GM21390 (cell line): Measurements from ENCODE around the gene SEMA3F.

Source experiments
- ATAC-seq: cut with Tn5 transposase; IDR thresholded peaks from one replicate; pipeline ENCODE4 v1.9.1; 2021; ENCODE audit not compliant: unreplicated experiment

Gene SEMA3F

DNA sequence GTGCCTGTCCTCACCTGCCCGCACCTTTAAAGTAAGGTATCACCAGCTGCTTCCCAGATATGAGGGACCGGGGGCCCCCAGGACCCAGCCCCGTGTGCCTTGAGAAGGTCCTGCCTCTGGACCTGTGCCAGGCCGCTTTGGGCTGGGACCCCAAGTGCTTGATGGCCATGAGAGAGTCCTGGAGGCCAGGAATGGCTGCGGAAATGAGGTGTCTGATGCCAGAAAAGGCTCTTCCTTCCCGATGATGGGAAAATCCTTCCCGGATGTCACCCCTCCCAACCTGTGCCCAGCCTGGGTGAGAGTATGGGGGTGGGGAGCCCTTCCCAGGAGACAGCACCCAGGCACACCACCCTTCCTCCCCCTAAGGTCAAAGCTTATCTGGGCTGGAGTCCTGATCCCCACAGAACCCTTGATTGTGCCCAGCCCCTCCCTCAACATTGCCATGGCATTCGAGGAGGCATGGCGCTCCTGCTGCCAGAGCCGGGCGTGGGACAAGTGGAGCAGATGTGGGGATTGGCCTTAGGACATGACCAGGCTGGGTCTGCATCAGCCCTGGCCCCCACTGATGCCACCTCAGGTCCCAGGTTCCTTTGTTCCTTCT, 14.2 kb downstream of the SEMA3F start:
- no peak for ATAC-seq

DNA sequence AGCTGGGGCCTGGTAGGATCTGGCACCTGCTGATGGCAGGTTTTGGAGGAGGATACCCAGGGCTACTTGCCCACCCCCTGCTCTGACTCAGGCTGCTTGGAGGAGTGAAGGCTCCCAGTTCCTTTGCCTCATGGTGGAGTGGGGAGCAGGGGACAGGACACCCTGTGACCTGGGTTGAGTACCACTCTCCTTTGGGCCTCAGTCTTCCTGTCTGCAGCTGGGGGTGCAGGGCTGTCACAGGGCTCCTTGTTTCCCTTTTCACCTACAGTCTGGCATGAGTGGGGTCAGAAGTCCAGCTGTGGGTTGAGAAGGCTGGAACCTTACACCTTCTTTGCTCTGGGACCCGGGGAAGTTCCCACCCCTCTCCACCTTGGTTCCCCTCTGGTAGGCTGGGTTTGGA, 14.7 kb downstream of the SEMA3F start:
- ATAC-seq = no peak

DNA sequence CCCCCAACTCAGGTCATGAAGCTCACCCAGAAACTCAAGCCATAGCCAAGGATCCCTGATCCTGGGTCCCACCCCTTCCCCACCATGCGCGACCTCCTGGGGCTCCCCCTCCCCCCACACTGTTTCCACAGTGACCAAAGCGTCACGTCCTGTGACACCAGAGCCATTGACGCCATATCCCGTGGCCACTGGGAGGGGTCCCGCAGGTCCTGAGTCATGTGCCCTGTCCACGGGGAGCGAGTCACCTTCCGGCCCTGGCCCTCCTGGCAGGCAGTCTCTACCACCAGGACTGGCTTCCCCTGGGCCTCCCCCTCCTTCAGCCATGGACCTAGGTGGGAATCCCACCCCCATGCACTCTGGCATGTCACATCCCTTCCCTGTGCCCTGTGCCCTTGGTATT, 15.6 kb downstream of the SEMA3F start:
- ATAC-seq = no peak

DNA sequence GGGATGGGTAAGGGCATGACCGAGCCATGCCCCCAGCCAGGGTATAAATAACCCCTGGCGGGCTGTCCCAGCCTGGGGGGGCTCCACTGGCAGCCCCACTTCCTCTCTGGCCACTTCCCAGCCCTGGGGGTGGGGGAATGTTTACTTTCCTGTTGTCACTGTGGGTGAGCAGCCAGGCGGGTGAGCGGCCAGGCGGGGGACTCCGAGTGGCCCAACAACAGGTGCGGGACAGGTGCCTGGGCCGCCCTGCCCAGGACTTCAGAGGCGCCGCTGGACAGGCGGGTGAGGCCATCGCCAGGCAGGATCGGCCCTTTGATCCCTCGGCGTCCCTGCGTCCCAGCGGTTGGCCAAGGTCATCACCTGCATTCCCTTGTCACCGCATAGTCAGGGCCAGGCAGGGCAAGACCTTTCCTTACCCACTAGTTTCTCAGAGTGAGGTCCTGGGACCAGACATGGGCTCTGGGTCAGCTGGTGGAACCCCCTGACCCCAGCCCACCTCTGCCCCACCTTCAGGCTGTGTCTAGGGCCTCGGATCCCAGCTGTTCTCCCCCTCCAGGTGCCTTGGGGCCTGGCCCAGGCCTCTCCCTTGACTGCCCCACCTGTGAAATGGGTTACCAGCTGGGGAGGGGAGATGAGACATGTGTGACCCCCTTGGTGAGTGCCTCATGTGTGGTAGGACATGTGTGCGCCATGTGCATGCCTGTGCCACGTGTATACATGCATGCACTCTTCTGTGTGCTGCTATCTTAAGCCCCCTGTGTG, 16.6 kb downstream of the SEMA3F start:
- ATAC-seq = no peak

DNA sequence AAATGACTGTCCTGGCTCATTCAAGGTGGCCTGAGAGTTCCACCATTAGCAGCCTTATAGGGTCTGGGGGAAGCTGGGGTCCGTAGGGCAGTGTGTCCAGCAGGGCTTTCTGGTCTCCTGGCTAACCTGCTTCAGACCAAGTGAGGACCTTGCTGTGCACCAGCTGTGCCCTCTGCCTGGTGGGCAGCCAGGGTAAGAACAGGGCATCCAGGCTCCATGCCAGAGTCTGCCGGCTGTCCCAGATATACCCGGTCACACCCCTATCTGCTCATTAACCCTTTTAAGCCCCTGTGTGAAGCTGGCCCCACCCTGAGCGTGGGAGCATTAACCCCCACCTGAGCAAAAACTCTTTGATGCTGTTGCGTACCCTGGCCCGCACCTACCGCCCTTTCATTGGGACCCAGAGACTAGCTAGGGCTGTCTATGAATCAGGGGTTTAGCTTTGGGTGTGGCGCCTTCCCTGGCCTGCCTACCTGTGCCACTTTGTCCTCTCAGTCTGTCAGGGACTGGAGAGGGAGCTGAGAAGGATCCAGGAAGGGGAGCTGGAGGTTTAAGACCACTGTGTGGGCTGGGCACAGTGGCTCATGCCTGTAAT, 17.6 kb downstream of the SEMA3F start:
- ATAC-seq = no peak

DNA sequence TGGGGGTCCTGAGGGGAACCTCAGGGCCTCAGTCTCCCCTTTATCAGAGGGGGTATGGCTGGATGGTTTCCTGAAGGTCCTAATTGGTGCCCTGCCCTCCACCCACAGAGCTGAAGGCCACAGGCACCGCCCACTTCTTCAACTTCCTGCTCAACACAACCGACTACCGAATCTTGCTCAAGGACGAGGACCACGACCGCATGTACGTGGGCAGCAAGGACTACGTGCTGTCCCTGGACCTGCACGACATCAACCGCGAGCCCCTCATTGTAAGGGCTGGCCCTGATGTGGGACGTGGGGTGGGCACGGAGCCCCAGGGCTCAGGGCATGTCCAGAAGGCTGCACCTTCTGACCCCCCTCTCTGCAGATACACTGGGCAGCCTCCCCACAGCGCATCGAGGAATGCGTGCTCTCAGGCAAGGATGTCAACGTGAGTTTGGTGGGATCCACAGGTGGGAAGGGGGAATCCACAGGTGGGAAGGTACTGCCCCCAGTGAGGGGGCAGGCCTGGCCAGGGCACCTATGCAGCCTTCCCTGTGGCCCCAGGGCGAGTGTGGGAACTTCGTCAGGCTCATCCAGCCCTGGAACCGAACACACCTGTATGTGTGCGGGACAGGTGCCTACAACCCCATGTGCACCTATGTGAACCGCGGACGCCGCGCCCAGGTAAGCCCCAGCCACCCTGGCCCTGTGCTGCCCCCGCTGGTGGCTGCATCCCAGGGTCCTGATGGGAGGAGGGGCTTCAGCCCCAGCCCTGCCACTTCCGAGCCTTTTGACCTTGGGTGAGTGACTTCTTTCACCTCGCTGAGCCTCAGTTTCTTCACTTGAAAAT, 18.8 kb downstream of the SEMA3F start:
- no peak for ATAC-seq

DNA sequence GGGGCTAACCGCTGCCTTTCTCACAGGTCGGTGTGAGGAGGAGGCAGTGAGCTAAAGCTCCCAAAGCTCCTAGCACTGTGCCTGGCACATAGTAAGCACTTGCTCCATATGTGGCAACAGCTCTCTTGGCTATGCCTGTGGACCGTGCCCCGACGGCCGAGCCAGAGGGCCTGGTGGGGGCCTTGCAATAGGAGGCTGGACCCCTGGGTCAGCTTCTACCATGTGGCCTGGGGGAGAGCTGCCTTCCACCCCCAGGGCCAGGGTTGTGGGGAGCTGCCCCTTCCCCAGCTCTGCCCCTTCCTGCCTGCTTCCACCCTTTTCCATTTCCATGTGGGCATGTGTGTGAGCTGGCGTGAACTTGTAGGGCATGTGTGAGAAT, 19.4 kb downstream of the SEMA3F start:
- ATAC-seq = no peak

DNA sequence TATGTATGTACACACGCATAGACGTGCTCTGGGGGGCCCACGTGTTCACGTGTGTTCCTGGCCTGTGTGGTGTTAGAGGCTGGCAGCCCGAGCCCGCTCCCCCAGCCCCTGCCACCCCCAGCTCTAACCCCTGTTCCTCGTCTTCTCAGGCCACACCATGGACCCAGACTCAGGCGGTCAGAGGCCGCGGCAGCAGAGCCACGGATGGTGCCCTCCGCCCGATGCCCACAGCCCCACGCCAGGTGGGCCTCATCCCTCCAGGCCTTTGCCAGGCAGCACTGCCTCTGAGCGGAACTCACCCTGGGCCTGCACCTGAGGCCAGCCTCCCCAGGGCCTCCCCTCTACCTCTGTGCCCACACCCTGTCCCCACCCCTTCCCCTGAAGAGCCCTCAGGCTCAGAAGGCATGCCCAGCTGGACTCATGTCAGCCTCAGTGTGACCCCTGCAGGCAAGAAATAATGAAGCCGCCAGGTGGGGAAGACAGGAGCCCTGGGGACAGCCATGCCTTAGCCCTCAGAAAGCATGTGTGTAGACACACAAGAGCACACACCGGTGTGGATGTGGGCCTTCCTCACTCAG, 19.9 kb downstream of the SEMA3F start:
- no peak for ATAC-seq

DNA sequence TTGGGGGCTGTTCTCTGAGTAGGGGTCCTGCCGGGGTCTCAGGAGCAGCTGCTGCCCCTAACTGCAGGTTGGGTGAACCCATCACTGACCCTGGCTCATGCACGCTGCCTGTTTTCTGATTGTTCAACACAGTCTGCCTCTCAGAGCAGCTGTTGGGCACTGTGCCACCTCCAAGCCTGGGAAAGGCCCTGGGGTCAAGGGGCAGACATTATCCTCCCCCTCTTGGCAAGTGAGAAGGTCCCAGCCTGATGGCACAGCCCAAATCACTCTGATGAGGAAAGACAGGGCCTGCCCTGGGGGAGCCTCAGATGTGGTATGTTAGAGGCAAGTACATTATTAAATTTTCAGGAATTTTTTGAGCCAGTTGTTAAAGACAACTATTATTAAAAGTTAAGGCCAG, 22.2 kb downstream of the SEMA3F start:
- no peak for ATAC-seq

DNA sequence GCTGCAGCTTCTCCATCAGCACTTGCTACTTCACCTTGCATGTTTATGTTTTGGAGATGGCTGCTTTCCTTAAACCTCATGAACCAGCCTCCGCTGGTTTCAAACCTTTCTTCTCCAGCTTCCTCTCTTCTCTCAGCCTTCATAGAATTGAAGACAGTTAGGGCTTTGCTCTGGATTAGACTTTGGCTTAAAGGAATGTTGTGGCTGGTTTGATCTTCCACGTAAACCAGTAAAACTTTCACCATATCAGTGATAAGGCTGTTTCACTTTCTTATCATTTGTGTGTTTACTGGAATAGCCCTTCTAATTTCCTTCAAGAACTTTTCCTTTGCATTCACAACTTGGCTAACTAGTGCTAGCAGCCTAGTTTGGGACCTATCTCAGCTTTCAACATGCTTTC, 24.6 kb downstream of the SEMA3F start:
- ATAC-seq = no peak

DNA sequence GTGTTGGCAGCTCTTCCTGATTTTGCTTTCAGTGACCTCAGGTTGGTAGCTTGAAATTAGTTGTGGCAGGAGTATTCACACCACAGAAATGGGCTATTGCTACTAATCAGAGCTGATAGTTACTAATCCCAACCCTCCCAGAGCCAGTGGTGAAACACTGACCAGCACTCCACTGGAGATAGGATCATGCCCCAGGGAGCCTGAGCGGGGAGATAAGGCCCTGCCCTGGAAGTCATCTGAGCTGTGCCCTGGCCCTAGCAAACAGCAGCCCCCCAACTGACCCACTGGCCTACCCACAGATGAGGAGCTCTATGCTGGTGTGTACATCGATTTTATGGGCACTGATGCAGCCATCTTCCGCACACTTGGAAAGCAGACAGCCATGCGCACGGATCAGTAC, 26.9 kb downstream of the SEMA3F start:
- no peak for ATAC-seq

DNA sequence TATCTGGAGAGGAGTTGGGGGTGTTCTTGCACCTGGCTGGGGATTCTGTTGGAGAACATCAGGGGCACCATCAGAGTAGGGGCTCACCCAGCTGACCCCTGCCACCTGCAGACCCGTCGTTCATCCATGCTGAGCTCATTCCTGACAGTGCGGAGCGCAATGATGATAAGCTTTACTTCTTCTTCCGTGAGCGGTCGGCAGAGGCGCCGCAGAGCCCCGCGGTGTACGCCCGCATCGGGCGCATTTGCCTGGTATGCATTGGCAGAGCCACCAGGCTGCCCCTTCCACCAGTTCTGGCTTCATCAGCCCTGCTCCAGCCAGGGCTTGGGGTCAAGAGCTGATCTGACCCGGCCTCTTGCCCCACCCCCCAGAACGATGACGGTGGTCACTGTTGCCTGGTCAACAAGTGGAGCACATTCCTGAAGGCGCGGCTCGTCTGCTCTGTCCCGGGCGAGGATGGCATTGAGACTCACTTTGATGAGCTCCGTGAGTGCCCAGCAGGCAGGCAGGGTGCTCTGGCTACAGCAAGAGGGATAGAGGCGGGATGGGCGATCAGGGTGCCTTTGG, 27.5 kb downstream of the SEMA3F start:
- no peak for ATAC-seq

DNA sequence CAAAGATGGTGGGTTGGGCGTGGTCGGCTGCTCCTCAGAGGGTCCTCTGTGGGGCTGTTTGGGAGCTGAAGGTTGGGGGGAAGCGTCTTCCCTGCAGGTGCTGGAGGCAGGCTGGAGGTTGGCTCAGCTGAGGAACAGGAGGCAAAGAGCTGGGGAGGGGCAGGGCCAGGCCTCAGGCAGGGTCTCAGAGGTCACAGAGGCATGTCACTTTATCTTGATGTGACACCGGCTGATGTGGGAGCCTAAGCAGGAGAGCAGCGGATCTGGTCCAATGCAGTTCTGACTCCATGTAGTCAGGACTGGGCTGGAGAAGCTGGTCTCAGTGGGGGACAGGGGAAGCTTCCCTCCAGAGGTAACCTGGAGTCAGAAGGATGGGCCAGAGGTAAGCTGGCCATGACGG, 28.6 kb downstream of the SEMA3F start:
- no peak for ATAC-seq

DNA sequence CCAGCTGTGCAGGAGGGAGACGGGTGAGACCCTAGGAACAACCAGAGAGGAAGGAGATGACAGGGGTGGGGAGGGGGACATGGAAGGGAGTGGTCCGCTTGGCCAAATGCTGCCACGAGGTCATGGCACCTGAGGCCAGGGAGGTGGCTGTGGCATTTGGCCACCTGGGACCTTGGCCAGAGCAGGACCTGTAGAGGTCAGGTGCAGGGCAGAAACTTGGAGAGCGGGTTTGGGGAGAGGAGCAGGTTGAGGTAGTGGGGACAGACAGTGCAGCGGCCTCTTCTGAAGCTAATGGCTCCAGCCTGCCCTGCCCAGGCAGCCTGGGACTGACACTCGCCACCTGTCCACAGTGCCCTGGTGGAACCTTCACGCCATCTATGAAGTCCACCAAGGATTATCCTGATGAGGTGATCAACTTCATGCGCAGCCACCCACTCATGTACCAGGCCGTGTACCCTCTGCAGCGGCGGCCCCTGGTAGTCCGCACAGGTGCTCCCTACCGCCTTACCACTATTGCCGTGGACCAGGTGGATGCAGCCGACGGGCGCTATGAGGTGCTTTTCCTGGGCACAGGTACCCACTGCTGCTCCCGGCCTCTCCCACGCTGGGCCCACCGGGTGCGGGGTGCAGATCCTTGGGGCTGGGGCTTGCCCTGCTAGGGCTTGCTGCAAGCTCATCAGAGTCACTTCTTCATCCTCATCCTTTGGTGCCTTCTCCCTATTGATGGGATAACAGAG, 29.3 kb downstream of the SEMA3F start:
- ATAC-seq = no peak

DNA sequence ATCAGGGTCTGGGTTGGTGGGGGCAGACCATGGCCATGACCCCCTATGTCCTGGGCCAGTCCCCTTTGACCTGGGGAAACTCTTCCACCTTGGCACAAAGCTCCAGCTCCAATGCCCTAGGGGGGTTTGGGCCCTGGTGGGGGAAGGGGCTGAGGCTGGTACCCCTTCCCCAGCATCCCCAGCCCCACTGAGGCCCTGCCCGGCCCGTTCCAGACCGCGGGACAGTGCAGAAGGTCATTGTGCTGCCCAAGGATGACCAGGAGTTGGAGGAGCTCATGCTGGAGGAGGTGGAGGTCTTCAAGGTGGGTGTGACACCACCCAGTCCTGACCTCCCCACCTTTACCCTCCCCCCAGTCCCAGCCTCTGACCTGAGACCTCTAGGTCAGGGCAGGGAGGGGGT, 30.1 kb downstream of the SEMA3F start:
- ATAC-seq = no peak

DNA sequence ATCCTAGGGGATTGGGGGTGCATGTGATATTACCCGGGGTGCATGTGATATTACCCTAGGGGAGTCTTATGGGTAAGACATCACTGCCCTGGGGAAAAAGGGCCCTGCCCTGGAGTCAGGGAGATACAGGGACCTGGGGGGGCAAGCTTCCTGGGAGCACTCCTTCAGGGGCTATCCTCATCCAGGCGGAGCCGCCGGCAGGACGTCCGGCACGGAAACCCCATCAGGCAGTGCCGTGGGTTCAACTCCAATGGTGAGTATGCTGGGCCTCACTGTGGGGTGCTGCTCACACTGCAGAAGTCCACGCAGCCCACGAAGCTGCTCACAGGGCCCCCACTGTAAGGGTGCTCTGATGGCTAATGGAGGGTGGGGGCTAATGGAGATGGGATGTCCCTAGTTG, 31.0 kb downstream of the SEMA3F start:
- ATAC-seq = no peak

DNA sequence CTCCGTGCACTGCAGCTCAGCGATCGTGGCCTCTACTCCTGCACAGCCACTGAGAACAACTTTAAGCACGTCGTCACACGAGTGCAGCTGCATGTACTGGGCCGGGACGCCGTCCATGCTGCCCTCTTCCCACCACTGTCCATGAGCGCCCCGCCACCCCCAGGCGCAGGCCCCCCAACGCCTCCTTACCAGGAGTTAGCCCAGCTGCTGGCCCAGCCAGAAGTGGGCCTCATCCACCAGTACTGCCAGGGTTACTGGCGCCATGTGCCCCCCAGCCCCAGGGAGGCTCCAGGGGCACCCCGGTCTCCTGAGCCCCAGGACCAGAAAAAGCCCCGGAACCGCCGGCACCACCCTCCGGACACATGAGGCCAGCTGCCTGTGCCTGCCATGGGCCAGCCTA, 32.6 kb downstream of the SEMA3F start:
- ATAC-seq = no peak

DNA sequence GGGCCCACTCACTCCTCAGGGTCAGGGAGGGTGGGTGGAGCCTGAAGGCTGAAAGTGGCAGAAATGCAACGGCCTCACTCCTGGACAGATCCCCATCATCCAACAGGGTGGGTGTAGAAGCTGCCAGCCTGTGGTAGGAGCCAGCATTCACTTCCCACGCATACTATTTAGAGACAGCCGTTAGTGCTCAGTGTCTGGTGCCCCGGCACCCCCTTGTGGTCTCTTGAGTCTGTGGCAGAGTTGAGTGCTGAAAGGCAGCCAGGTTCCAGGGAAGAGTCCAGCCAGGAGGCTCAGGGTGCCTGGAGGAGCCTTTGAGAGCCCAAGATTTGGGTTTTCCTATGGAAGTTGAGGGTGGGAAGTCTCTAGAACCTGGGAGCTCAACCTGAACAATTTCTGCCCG, 34.1 kb downstream of the SEMA3F start:
- ATAC-seq = no peak

DNA sequence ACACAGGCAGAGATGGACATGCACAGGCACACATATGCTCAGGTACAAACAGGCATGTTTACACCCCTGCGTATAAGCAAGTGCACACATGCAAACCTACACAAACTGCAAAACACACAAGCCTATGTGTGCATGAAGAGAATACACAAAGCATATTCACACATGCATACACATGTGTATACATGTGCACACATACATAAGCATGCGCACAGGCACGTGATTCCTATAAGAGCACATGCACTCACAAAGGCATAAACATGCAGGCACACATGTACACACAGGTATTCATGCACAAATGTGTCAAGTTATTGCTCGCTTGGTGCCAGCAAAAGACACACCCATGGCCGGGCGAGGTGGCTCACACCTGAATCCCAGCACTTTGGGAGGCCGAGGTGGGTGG, 34.9 kb downstream of the SEMA3F start:
- ATAC-seq = no peak

DNA sequence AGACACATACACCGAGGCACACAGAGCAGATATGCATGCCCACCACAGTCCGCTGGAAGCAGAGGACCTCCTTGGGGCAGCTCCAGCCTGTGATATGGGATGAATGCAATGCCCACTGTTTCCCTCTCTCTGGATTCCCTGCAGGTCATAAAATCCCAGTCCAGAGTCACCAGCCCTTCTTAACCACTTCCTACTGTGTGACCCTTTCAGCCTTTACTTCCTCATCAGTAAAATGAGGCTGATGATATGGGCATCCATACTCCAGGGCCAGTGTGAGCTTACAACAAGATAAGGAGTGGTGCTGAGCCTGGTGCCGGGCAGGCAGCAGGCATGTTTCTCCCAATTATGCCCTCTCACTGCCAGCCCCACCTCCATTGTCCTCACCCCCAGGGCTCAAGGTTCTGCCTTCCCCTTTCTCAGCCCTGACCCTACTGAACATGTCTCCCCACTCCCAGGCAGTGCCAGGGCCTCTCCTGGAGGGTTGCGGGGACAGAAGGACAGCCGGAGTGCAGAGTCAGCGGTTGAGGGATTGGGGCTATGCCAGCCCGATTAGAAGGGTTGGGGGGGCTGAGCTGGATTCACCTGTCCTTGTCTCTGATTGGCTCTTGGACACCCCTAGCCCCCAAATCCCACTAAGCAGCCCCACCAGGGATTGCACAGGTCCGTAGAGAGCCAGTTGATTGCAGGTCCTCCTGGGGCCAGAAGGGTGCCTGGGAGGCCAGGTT, 36.0 kb downstream of the SEMA3F start, which contains the start of gene GNAT1:
Gene GNAT1, plus strand, starts transcription at position 675 of the 725 bp plus-strand sequence. CDS start 116 bp downstream, outside the sequence.
- no peak for ATAC-seq
